ENCODE results near the gene BSCL2. TPM values are rescaled to one million over a fixed set of nuclear protein-coding genes. Genes with fewer than 3 reads are reported as not detected.
"Not testable (repeated sequence)": the region's sequence is repeated elsewhere in the genome, so short reads cannot be mapped to it uniquely, and the experiment has no call there.

The BSCL2 gene
- total RNA-seq, 1 donor from 2014 or later = 23.7 TPM

- no peak overlapping the region for H3K4me3 ChIP-seq (ENCODE audit: low read depth, low read length)
- H3K36me3 ChIP-seq (ENCODE audit: control insufficient read depth, insufficient read depth, low read length) = no peaks in the 10 kb centered on the region
- no peaks in the 10 kb centered on the region for H3K27me3 ChIP-seq (ENCODE audit: control insufficient read depth, insufficient read depth, low read length)
- TF ChIP-seq CTCF (IDR thresholded peaks at IDR 0.05; ENCODE audit: insufficient read depth, low read length, severe bottlenecking) = no peak
- DNase-seq (ENCODE audit: low read depth) (peak; percentile 49), FAIRE-seq (no peak)
Measured at GRCh38 chr11:62702246-62702645, 5.0 kb downstream of the BSCL2 start.

GRCh38 chr11:62694455-62695167 lies 12.6 kb downstream of the BSCL2 start:
- Histone ChIP-seq H3K36me3 (ENCODE audit: control insufficient read depth, insufficient read depth, low read length) (peaks cover 10% of the 10 kb centered on the region), H3K27me3 (ENCODE audit: control insufficient read depth, insufficient read depth, low read length) (no peaks in the 10 kb centered on the region), H3K4me3 (ENCODE audit: low read depth, low read length) (no peak overlapping the region)
- FAIRE-seq = no peak
- TF ChIP-seq CTCF (IDR thresholded peaks at IDR 0.05; ENCODE audit: insufficient read depth, low read length, severe bottlenecking) = peak; percentile 80
- DNase-seq (ENCODE audit: low read depth) = peak; percentile 68

- not testable (repeated sequence) for DNase-seq (ENCODE audit: low read depth); FAIRE-seq; H3K4me3 ChIP-seq (ENCODE audit: low read depth, low read length); H3K36me3 ChIP-seq (ENCODE audit: control insufficient read depth, insufficient read depth, low read length); H3K27me3 ChIP-seq (ENCODE audit: control insufficient read depth, insufficient read depth, low read length)
Measured at GRCh38 chr11:62693624-62694023, 13.6 kb downstream of the BSCL2 start.

GRCh38 chr11:62689421-62690183 lies 17.6 kb downstream of the BSCL2 start, which contains the start of gene LRRN4CL:
Gene LRRN4CL (minus strand): TSS chr11:62689530. CDS start chr11:62688508, 1,022 bp downstream.
- H3K27me3 ChIP-seq (ENCODE audit: control insufficient read depth, insufficient read depth, low read length) = no peaks in the 10 kb centered on the region
- no peak for TF ChIP-seq CTCF (IDR thresholded peaks at IDR 0.05; ENCODE audit: insufficient read depth, low read length, severe bottlenecking)
- FAIRE-seq = no peak
- H3K36me3 ChIP-seq (ENCODE audit: control insufficient read depth, insufficient read depth, low read length) = peaks cover 10% of the 10 kb centered on the region
- H3K4me3 ChIP-seq (ENCODE audit: low read depth, low read length) = no peak within 1 kb of the TSS
- no peak for DNase-seq (ENCODE audit: low read depth)

GRCh38 chr11:62688491-62688890 lies 18.7 kb downstream of the BSCL2 start:
- Histone ChIP-seq H3K36me3 (ENCODE audit: control insufficient read depth, insufficient read depth, low read length) (peaks cover 10% of the 10 kb centered on the region), H3K4me3 (ENCODE audit: low read depth, low read length) (no peak overlapping the region), H3K27me3 (ENCODE audit: control insufficient read depth, insufficient read depth, low read length) (no peaks in the 10 kb centered on the region)
- DNase-seq (ENCODE audit: low read depth) = no peak
- TF ChIP-seq CTCF (IDR thresholded peaks at IDR 0.05; ENCODE audit: insufficient read depth, low read length, severe bottlenecking) = no peak
- FAIRE-seq = no peak

Measured in bronchial epithelial cell (primary cell).